HepG2 (cell line): ENCODE results near the gene ECM1.

ENCODE experiments used
- AGO2 ChIP-seq: fragments of 200-400 bp; formaldehyde crosslinking; optimal IDR thresholded peaks from 2 replicates; pipeline ENCODE3; 2017; ENCODE audit warnings: mild to moderate bottlenecking, low read depth, low read length, moderate library complexity
- CBX2 ChIP-seq, 2 experiments: fragments of 200-600 bp in 1 of 2; sonication (generic); formaldehyde crosslinking in 1 of 2; IDR thresholded peaks; 2 replicates each; pipeline versions ENCODE4 v1.7.0 to v1.8.1; 2018 to 2022; ENCODE audit warnings: low read depth in 2 of 2, low read length in 1 of 2, mild to moderate bottlenecking in 1 of 2, missing genetic modification reagents in 1 of 2
- CEBPB ChIP-seq: IDR thresholded peaks from 2 replicates; pipeline ENCODE4 v1.6.1; 2011; ENCODE audit warnings: low read depth, low read length, improper control_type of control experiment, borderline replicate concordance
- FOXA1 ChIP-seq, 2 experiments: fragments of 450-650 bp in 1 of 2; sonication (generic) in 1 of 2; formaldehyde crosslinking in 1 of 2; IDR thresholded peaks; 2 replicates each; pipeline versions ENCODE4 v1.4.0 to v1.6.1; 2016 to 2020; ENCODE audit warnings: missing genetic modification reagents in 1 of 2
- FOXK1 ChIP-seq: sonication (generic); formaldehyde crosslinking; IDR thresholded peaks from 2 replicates; pipeline ENCODE4 v1.4.0; 2020; ENCODE audit warnings: low read depth, missing genetic modification reagents, borderline replicate concordance
- NFE2L1 ChIP-seq: sonication (generic); formaldehyde crosslinking; IDR thresholded peaks from 2 replicates; pipeline ENCODE4 v1.4.0; 2020; ENCODE audit warnings: missing genetic modification reagents, mild to moderate bottlenecking, borderline replicate concordance
- POLR2A ChIP-seq, 2 experiments: IDR thresholded peaks; 2 replicates each; pipeline ENCODE4 v1.6.1; 2011; ENCODE audit warnings: low read depth in 2 of 2, low read length in 2 of 2, mild to moderate bottlenecking in 1 of 2, moderate library complexity in 1 of 2; ENCODE audit not compliant: insufficient read depth in 1 of 2
- ZNF788 ChIP-seq: sonication (generic); formaldehyde crosslinking; IDR thresholded peaks from 2 replicates; pipeline ENCODE4 v1.5.0; 2020; ENCODE audit warnings: mild to moderate bottlenecking, missing genetic modification reagents, borderline replicate concordance
- TF ChIP-seq, protein P1 (sequence below): sonication (generic); formaldehyde crosslinking; IDR thresholded peaks from 2 replicates; pipeline ENCODE4 v1.5.0; 2020; ENCODE audit warnings: mild to moderate bottlenecking, missing genetic modification reagents, moderate library complexity
- TF ChIP-seq, protein P2 (sequence below): sonication (generic); formaldehyde crosslinking; IDR thresholded peaks from 2 replicates; pipeline ENCODE4 v1.4.0; 2020; ENCODE audit warnings: mild to moderate bottlenecking, low read depth, missing genetic modification reagents
- TF ChIP-seq, protein P3 (sequence below): sonication (generic); formaldehyde crosslinking; IDR thresholded peaks from 2 replicates; pipeline ENCODE4 v1.9.0; 2021; ENCODE audit warnings: missing genetic modification reagents, borderline replicate concordance
- TF ChIP-seq, protein P4 (sequence below): sonication (generic); formaldehyde crosslinking; IDR thresholded peaks from 2 replicates; pipeline ENCODE4 v1.5.1; 2020; ENCODE audit warnings: missing genetic modification reagents, mild to moderate bottlenecking, borderline replicate concordance

DNA sequence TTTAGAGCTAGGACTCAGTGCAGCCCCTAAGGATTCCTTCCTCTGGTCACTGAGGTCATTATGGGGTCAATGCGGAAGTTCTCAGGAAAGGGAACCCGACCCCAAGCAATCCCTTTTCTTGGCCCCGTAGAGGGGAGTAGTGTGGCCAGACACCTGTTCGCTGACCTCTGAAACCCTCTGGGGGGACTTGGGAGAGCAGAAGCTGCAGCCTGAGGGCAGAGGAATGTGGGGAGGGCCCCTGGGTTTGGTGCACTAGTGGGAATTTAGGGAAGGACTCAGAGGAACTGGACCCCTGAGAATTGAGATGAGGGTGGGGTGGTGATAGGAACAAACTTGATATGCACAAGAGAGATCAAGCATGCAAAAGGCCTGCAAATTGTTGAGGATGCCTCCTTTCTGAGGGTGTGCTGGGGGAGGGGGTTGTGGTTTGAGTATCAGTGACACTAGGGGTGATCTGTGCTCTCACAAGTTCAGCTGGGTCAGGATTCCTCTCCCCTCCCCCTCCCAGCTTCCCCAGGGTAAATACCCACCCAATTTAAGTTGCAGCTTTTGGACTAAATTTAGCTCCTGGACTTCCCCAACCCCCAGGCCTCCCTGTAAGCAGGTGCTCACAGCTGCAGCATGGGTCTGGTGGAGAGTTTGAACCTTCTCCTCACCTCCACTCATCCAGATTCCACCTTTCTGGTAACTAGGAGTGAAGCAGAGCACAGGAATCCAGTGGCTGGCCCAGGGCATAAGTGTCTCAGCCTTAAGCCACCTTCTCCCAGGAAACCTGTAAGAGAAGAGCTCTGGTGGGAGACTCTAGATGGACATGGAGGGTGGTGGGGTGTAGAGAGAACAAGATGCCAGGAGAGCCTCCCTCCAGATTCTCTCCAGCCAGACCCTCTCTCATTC is 54.8 kb downstream of the ECM1 start:
- TF ChIP-seq FOXK1 (CRISPR knock-in tag) (no peak), FOXA1 (IDR thresholded peaks at IDR 0.05) (no peak), FOXA1 (CRISPR knock-in tag; IDR thresholded peaks at IDR 0.05) (0 out of 2 replicates have a peak, but pooled peaks have one; percentile 28), CEBPB (no peak), CBX2 (IDR thresholded peaks at IDR 0.05; ENCODE audit: low read depth, low read length) (no peak), CBX2 (CRISPR knock-in tag; IDR thresholded peaks at IDR 0.05; ENCODE audit: low read depth) (no peak), POLR2A (IDR thresholded peaks at IDR 0.05; ENCODE audit: insufficient read depth in 1 of 2, low read depth in 2 of 2, low read length in 2 of 2) (0 out of 4 replicates have a peak, but pooled peaks of 1 of the 2 experiments have one; percentile 11), NFE2L1 (CRISPR knock-in tag) (no peak), ZNF788 (CRISPR knock-in tag) (no peak; the same call in 1 of the 2 replicates), AGO2 (no peak)
- TF ChIP-seq, protein P1, sequence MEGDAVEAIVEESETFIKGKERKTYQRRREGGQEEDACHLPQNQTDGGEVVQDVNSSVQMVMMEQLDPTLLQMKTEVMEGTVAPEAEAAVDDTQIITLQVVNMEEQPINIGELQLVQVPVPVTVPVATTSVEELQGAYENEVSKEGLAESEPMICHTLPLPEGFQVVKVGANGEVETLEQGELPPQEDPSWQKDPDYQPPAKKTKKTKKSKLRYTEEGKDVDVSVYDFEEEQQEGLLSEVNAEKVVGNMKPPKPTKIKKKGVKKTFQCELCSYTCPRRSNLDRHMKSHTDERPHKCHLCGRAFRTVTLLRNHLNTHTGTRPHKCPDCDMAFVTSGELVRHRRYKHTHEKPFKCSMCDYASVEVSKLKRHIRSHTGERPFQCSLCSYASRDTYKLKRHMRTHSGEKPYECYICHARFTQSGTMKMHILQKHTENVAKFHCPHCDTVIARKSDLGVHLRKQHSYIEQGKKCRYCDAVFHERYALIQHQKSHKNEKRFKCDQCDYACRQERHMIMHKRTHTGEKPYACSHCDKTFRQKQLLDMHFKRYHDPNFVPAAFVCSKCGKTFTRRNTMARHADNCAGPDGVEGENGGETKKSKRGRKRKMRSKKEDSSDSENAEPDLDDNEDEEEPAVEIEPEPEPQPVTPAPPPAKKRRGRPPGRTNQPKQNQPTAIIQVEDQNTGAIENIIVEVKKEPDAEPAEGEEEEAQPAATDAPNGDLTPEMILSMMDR: no peak
- TF ChIP-seq, protein P2, sequence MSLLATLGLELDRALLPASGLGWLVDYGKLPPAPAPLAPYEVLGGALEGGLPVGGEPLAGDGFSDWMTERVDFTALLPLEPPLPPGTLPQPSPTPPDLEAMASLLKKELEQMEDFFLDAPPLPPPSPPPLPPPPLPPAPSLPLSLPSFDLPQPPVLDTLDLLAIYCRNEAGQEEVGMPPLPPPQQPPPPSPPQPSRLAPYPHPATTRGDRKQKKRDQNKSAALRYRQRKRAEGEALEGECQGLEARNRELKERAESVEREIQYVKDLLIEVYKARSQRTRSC (CRISPR knock-in tag): no peak
- TF ChIP-seq, protein P3, sequence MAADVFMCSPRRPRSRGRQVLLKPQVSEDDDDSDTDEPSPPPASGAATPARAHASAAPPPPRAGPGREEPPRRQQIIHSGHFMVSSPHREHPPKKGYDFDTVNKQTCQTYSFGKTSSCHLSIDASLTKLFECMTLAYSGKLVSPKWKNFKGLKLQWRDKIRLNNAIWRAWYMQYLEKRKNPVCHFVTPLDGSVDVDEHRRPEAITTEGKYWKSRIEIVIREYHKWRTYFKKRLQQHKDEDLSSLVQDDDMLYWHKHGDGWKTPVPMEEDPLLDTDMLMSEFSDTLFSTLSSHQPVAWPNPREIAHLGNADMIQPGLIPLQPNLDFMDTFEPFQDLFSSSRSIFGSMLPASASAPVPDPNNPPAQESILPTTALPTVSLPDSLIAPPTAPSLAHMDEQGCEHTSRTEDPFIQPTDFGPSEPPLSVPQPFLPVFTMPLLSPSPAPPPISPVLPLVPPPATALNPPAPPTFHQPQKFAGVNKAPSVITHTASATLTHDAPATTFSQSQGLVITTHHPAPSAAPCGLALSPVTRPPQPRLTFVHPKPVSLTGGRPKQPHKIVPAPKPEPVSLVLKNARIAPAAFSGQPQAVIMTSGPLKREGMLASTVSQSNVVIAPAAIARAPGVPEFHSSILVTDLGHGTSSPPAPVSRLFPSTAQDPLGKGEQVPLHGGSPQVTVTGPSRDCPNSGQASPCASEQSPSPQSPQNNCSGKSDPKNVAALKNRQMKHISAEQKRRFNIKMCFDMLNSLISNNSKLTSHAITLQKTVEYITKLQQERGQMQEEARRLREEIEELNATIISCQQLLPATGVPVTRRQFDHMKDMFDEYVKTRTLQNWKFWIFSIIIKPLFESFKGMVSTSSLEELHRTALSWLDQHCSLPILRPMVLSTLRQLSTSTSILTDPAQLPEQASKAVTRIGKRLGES (CRISPR knock-in tag): no peak
- TF ChIP-seq, protein P4, sequence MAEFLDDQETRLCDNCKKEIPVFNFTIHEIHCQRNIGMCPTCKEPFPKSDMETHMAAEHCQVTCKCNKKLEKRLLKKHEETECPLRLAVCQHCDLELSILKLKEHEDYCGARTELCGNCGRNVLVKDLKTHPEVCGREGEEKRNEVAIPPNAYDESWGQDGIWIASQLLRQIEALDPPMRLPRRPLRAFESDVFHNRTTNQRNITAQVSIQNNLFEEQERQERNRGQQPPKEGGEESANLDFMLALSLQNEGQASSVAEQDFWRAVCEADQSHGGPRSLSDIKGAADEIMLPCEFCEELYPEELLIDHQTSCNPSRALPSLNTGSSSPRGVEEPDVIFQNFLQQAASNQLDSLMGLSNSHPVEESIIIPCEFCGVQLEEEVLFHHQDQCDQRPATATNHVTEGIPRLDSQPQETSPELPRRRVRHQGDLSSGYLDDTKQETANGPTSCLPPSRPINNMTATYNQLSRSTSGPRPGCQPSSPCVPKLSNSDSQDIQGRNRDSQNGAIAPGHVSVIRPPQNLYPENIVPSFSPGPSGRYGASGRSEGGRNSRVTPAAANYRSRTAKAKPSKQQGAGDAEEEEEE (CRISPR knock-in tag): no peak
